Measurements from ENCODE around the gene SQSTM1. TPM values are rescaled to one million over a fixed set of nuclear protein-coding genes. Genes with fewer than 3 reads are reported as not detected.
"Not testable (repeated sequence)": the region's sequence is repeated elsewhere in the genome, so short reads cannot be mapped to it uniquely, and the experiment has no call there.

The SQSTM1 gene
- total and polyA plus RNA-seq, 2 donors (not counting 1 experiment from before 2014, with no cell fraction given) = 212 to 1,894 TPM

DNA sequence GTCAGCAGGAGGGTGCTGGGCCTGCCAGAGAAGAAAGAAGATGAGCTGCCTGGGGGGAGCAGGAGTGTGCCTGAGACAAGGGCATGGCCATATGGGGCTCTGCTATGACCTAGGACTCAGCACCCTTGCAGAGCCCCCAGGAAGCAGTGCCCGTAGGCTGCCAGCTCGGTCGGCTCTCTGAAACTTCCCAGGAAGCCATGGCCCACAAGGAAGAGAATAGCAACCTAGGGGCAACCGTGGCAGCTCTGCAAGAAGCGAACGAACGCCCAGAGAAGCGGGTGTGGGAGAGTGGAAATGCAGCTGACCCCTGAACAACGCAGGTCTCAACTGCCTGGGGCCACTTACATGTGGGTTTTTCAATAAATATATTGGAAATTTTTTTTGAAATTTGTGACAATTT, 37.6 kb upstream of the SQSTM1 start:
- H3K36me3 ChIP-seq (ENCODE audit: control insufficient read depth, insufficient read depth, low read length) = peaks cover 3% of the 10 kb centered on the region
- H4K20me1 ChIP-seq (ENCODE audit: control insufficient read depth, extremely low read depth, insufficient read depth, low read length) = no peaks in the 10 kb centered on the region
- H3K79me2 ChIP-seq (ENCODE audit: control insufficient read depth, insufficient read depth, low read length) = no peaks in the 10 kb centered on the region
- no peaks in the 10 kb centered on the region for H3K4me1 ChIP-seq (ENCODE audit: control insufficient read depth, extremely low read depth, insufficient read depth, low read length)
- no peaks in the 10 kb centered on the region for H3K27me3 ChIP-seq (ENCODE audit: control insufficient read depth, insufficient read depth, low read length)
- no peak for DNase-seq (ENCODE audit: low read depth in 2 of 2)
- no peak overlapping the region for H3K27ac ChIP-seq (ENCODE audit: insufficient read depth, low read length)
- no peak for TF ChIP-seq EZH2 (IDR thresholded peaks at IDR 0.05; ENCODE audit: low read length, missing control alignments)
- TF ChIP-seq, protein P1, sequence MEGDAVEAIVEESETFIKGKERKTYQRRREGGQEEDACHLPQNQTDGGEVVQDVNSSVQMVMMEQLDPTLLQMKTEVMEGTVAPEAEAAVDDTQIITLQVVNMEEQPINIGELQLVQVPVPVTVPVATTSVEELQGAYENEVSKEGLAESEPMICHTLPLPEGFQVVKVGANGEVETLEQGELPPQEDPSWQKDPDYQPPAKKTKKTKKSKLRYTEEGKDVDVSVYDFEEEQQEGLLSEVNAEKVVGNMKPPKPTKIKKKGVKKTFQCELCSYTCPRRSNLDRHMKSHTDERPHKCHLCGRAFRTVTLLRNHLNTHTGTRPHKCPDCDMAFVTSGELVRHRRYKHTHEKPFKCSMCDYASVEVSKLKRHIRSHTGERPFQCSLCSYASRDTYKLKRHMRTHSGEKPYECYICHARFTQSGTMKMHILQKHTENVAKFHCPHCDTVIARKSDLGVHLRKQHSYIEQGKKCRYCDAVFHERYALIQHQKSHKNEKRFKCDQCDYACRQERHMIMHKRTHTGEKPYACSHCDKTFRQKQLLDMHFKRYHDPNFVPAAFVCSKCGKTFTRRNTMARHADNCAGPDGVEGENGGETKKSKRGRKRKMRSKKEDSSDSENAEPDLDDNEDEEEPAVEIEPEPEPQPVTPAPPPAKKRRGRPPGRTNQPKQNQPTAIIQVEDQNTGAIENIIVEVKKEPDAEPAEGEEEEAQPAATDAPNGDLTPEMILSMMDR (conservative IDR thresholded peaks at IDR 0.05 in 1 of 2, IDR thresholded peaks at IDR 0.05 in 1 of 2; ENCODE audit: low read depth in 1 of 2, low read length in 2 of 2) = no peak
- H3K4me2 ChIP-seq (ENCODE audit: extremely low read depth, insufficient read depth, low read length) = no peak overlapping the region
- no peak overlapping the region for H3K9ac ChIP-seq (ENCODE audit: insufficient read depth, low read length)
- no peak overlapping the region for H2AFZ ChIP-seq (ENCODE audit: low read length)
- H3K9me3 ChIP-seq (ENCODE audit: control insufficient read depth, insufficient read depth, low read depth, low read length) = no peaks in the 10 kb centered on the region
- H3K4me3 ChIP-seq (replicated peaks in 1 of 4; ENCODE audit: control extremely low read depth in 1 of 4, insufficient read depth in 1 of 4, low read depth in 3 of 4, low read length in 4 of 4) = no peak overlapping the region

DNA sequence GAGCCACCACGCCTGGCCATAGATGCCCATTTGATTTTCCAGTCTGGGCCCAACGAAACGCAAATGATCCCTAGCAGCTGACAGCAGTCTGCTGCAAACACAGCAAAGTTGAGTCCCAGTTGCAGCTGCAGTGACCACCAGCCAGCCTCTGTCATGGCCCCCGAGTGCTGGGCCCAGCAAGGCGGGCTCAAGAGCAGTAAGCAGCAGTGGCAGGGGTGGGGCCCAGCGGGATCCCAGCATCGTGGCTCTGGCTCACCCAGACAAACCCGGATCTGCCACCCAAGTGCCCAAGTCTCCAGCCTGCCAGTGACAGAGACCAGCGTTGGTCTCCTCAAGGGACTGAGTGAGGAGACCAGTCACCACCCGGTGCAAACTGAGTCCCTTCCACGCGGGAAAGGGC, 33.8 kb upstream of the SQSTM1 start:
- Histone ChIP-seq H3K9ac (ENCODE audit: insufficient read depth, low read length) (no peak overlapping the region), H3K9me3 (ENCODE audit: control insufficient read depth, insufficient read depth, low read depth, low read length) (no peaks in the 10 kb centered on the region), H3K4me2 (ENCODE audit: extremely low read depth, insufficient read depth, low read length) (no peak overlapping the region), H3K36me3 (ENCODE audit: control insufficient read depth, insufficient read depth, low read length) (no peaks in the 10 kb centered on the region), H2AFZ (ENCODE audit: low read length) (no peak overlapping the region), H3K4me1 (ENCODE audit: control insufficient read depth, extremely low read depth, insufficient read depth, low read length) (no peaks in the 10 kb centered on the region), H3K27ac (ENCODE audit: insufficient read depth, low read length) (no peak overlapping the region), H4K20me1 (ENCODE audit: control insufficient read depth, extremely low read depth, insufficient read depth, low read length) (no peaks in the 10 kb centered on the region), H3K79me2 (ENCODE audit: control insufficient read depth, insufficient read depth, low read length) (no peaks in the 10 kb centered on the region), H3K27me3 (ENCODE audit: control insufficient read depth, insufficient read depth, low read length) (no peaks in the 10 kb centered on the region), H3K4me3 (replicated peaks in 1 of 4; ENCODE audit: control extremely low read depth in 1 of 4, insufficient read depth in 1 of 4, low read depth in 3 of 4, low read length in 4 of 4) (no peak overlapping the region)
- no peak for DNase-seq (ENCODE audit: low read depth in 2 of 2)
- no peak for TF ChIP-seq EZH2 (IDR thresholded peaks at IDR 0.05; ENCODE audit: low read length, missing control alignments)
- TF ChIP-seq, protein P1 (conservative IDR thresholded peaks at IDR 0.05 in 1 of 2, IDR thresholded peaks at IDR 0.05 in 1 of 2; ENCODE audit: low read depth in 1 of 2, low read length in 2 of 2) = no peak

DNA sequence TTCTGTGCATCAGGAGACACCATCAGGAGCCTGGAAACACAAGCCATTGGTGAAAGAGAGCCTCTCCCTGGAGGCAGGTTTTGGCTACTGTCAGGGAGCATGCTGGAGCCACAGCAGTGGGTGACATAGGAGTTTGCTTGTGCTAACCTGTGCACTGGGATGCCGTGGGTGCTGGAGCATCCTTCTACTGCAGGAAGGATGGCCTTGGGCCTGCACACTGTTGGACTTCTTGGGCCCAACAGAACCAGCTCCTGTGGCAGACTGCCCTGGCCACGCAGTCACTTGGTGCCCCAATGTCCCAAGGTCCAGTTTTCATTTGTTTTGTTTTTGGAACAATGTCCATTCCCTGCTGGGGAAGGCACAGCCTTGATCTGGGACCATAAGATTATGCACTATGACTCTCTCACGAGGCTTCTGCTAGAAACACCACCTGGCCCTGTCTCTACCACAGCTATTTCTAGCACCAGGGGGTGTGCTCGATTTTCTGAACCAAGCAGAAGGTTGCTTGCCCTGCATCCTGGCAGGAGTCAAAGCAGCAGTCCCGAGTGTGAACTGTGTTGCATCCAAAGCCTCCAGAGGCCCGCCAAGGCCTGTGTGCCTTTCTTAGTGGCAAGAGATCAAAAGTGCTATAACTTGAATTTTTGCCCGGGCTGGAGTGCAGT, 32.4 kb upstream of the SQSTM1 start:
- Histone ChIP-seq H4K20me1 (ENCODE audit: control insufficient read depth, extremely low read depth, insufficient read depth, low read length) (no peaks in the 10 kb centered on the region), H3K36me3 (ENCODE audit: control insufficient read depth, insufficient read depth, low read length) (no peaks in the 10 kb centered on the region), H3K4me1 (ENCODE audit: control insufficient read depth, extremely low read depth, insufficient read depth, low read length) (no peaks in the 10 kb centered on the region), H3K9me3 (ENCODE audit: control insufficient read depth, insufficient read depth, low read depth, low read length) (no peaks in the 10 kb centered on the region), H3K79me2 (ENCODE audit: control insufficient read depth, insufficient read depth, low read length) (no peaks in the 10 kb centered on the region), H3K27ac (ENCODE audit: insufficient read depth, low read length) (no peak overlapping the region), H3K4me2 (ENCODE audit: extremely low read depth, insufficient read depth, low read length) (no peak overlapping the region), H3K9ac (ENCODE audit: insufficient read depth, low read length) (no peak overlapping the region), H3K27me3 (ENCODE audit: control insufficient read depth, insufficient read depth, low read length) (no peaks in the 10 kb centered on the region), H3K4me3 (replicated peaks in 1 of 4; ENCODE audit: control extremely low read depth in 1 of 4, insufficient read depth in 1 of 4, low read depth in 3 of 4, low read length in 4 of 4) (no peak overlapping the region), H2AFZ (ENCODE audit: low read length) (no peak overlapping the region)
- no peak for DNase-seq (ENCODE audit: low read depth in 2 of 2)
- TF ChIP-seq, protein P1 (conservative IDR thresholded peaks at IDR 0.05 in 1 of 2, IDR thresholded peaks at IDR 0.05 in 1 of 2; ENCODE audit: low read depth in 1 of 2, low read length in 2 of 2) = no peak
- no peak for TF ChIP-seq EZH2 (IDR thresholded peaks at IDR 0.05; ENCODE audit: low read length, missing control alignments)

DNA sequence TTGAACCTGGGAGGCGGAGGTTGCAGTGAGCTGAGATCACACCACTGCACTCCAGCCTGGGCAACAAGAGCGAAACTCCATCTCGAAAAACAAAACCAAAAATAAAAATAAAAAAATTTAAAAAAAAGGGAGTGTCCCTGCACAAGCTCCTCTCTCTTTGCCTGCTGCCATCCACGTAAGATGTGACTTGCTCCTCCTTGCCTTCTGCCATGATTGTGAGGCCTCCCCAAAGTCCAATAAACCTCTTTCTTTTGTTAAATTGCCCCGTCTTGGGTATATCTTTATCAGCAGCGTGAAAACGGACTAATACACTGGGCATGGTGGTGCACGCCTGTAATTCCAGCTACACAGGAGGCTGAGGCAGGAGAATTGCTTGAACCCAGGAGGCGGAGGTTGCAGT, 31.4 kb upstream of the SQSTM1 start:
- H3K27me3 ChIP-seq (ENCODE audit: control insufficient read depth, insufficient read depth, low read length); H4K20me1 ChIP-seq (ENCODE audit: control insufficient read depth, extremely low read depth, insufficient read depth, low read length); H3K4me1 ChIP-seq (ENCODE audit: control insufficient read depth, extremely low read depth, insufficient read depth, low read length); H3K4me2 ChIP-seq (ENCODE audit: extremely low read depth, insufficient read depth, low read length); H3K36me3 ChIP-seq (ENCODE audit: control insufficient read depth, insufficient read depth, low read length); H3K9me3 ChIP-seq (ENCODE audit: control insufficient read depth, insufficient read depth, low read depth, low read length); H3K27ac ChIP-seq (ENCODE audit: insufficient read depth, low read length); H2AFZ ChIP-seq (ENCODE audit: low read length); H3K9ac ChIP-seq (ENCODE audit: insufficient read depth, low read length); H3K4me3 ChIP-seq (replicated peaks in 1 of 4; ENCODE audit: control extremely low read depth in 1 of 4, insufficient read depth in 1 of 4, low read depth in 3 of 4, low read length in 4 of 4); DNase-seq (ENCODE audit: low read depth in 2 of 2); H3K79me2 ChIP-seq (ENCODE audit: control insufficient read depth, insufficient read depth, low read length): not testable (repeated sequence)

Data from fibroblast of lung (primary cell).